ENCODE measurements around the gene ZNF41. TPM values are rescaled to one million over a fixed set of nuclear protein-coding genes. Genes with fewer than 3 reads are reported as not detected.

ZNF41 gene
- total RNA-seq, 2 donors from 2014 or later = 2.9 to 5.6 TPM

- H3K27me3 Mint-ChIP-seq (ENCODE audit: insufficient read depth) = no peaks in the 10 kb centered on the region
- Histone ChIP-seq H3K36me3 (ENCODE audit: control insufficient read depth, insufficient read depth, low read length) (peaks cover 20% of the 10 kb centered on the region), H3K9me3 (ENCODE audit: control insufficient read depth, low read length) (peaks cover 33% of the 10 kb centered on the region), H3K27me3 (ENCODE audit: control insufficient read depth, insufficient read depth, low read length, poor library complexity, severe bottlenecking) (no peaks in the 10 kb centered on the region), H3K4me3 (ENCODE audit: low read length) (no peak overlapping the region), H3K27ac (ENCODE audit: low read depth, low read length) (no peak overlapping the region), H3K4me1 (ENCODE audit: control insufficient read depth, insufficient read depth, low read length) (no peaks in the 10 kb centered on the region), H3K9ac (ENCODE audit: extremely low read depth, low read length, poor library complexity, severe bottlenecking) (no peak overlapping the region)
- H3K4me1 Mint-ChIP-seq = no peaks in the 10 kb centered on the region
- no peak overlapping the region for H3K4me3 Mint-ChIP-seq
- H3K36me3 Mint-ChIP-seq (ENCODE audit: low read depth) = peaks cover 53% of the 10 kb centered on the region
- 96% methylated on average over 3 of the region's 6 CpGs; no CpG with 5 or more reads in 1 of the 2 experiments for WGBS, 2 experiments (ENCODE audit: insufficient coverage in 1 of 2, insufficient read length in 1 of 2)
- no peak overlapping the region for H3K27ac Mint-ChIP-seq
- peaks cover 88% of the 10 kb centered on the region for H3K9me3 Mint-ChIP-seq
- TF ChIP-seq, protein P1, sequence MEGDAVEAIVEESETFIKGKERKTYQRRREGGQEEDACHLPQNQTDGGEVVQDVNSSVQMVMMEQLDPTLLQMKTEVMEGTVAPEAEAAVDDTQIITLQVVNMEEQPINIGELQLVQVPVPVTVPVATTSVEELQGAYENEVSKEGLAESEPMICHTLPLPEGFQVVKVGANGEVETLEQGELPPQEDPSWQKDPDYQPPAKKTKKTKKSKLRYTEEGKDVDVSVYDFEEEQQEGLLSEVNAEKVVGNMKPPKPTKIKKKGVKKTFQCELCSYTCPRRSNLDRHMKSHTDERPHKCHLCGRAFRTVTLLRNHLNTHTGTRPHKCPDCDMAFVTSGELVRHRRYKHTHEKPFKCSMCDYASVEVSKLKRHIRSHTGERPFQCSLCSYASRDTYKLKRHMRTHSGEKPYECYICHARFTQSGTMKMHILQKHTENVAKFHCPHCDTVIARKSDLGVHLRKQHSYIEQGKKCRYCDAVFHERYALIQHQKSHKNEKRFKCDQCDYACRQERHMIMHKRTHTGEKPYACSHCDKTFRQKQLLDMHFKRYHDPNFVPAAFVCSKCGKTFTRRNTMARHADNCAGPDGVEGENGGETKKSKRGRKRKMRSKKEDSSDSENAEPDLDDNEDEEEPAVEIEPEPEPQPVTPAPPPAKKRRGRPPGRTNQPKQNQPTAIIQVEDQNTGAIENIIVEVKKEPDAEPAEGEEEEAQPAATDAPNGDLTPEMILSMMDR (conservative IDR thresholded peaks at IDR 0.05) = no peak
- DNase-seq = no peak
Observed at GRCh38 chrX:47448165-47448806, 34.7 kb downstream of the ZNF41 start.

DNA sequence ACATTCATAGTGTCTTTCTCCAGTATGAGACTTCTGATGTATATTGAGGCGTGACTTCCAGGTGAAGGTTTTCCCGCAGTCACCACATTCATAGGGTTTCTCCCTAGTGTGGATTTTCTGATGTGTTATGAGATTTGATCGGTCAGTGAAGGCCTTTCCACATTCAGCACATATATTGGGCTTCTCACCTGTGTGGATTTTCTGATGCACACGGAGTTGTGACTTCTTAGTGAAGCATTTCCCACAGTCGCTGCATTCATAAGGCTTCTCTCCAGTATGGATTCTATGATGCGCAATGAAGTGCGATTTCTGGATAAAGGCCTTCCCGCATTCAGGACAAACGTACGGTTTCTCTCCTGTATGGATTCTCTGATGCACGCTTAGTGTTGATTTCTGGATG, 35.4 kb downstream of the ZNF41 start:
- Mint-ChIP-seq H3K27ac (no peak overlapping the region), H3K4me1 (no peaks in the 10 kb centered on the region), H3K4me3 (no peak overlapping the region), H3K36me3 (ENCODE audit: low read depth) (peaks cover 50% of the 10 kb centered on the region), H3K27me3 (ENCODE audit: insufficient read depth) (no peaks in the 10 kb centered on the region), H3K9me3 (peaks cover 87% of the 10 kb centered on the region)
- H3K27ac ChIP-seq (ENCODE audit: low read depth, low read length) = no peak overlapping the region
- DNase-seq = no peak
- H3K9me3 ChIP-seq (ENCODE audit: control insufficient read depth, low read length) = peaks cover 33% of the 10 kb centered on the region
- H3K27me3 ChIP-seq (ENCODE audit: control insufficient read depth, insufficient read depth, low read length, poor library complexity, severe bottlenecking) = no peaks in the 10 kb centered on the region
- no peak overlapping the region for H3K9ac ChIP-seq (ENCODE audit: extremely low read depth, low read length, poor library complexity, severe bottlenecking)
- H3K4me1 ChIP-seq (ENCODE audit: control insufficient read depth, insufficient read depth, low read length) = no peaks in the 10 kb centered on the region
- TF ChIP-seq, protein P1 (conservative IDR thresholded peaks at IDR 0.05) = no peak
- WGBS, 2 experiments (ENCODE audit: insufficient coverage in 1 of 2, insufficient read length in 1 of 2) = 95 to 100% methylated on average over 1 to 10 of the region's 11 CpGs
- H3K4me3 ChIP-seq (ENCODE audit: low read length) = no peak overlapping the region
- peaks cover 20% of the 10 kb centered on the region for H3K36me3 ChIP-seq (ENCODE audit: control insufficient read depth, insufficient read depth, low read length)

GRCh38 chrX:47446971-47447370, 36.1 kb downstream of the ZNF41 start:
- Mint-ChIP-seq H3K4me1 (no peaks in the 10 kb centered on the region), H3K4me3 (no peak overlapping the region), H3K27me3 (ENCODE audit: insufficient read depth) (no peaks in the 10 kb centered on the region), H3K9me3 (peaks cover 85% of the 10 kb centered on the region), H3K27ac (no peak overlapping the region), H3K36me3 (ENCODE audit: low read depth) (peaks cover 44% of the 10 kb centered on the region)
- 76 to 92% methylated on average over 2 of the region's 2 CpGs for WGBS, 2 experiments (ENCODE audit: insufficient coverage in 1 of 2, insufficient read length in 1 of 2)
- no peak for DNase-seq
- Histone ChIP-seq H3K9me3 (ENCODE audit: control insufficient read depth, low read length) (peaks cover 33% of the 10 kb centered on the region), H3K36me3 (ENCODE audit: control insufficient read depth, insufficient read depth, low read length) (peaks cover 15% of the 10 kb centered on the region), H3K27me3 (ENCODE audit: control insufficient read depth, insufficient read depth, low read length, poor library complexity, severe bottlenecking) (no peaks in the 10 kb centered on the region), H3K9ac (ENCODE audit: extremely low read depth, low read length, poor library complexity, severe bottlenecking) (no peak overlapping the region), H3K4me1 (ENCODE audit: control insufficient read depth, insufficient read depth, low read length) (no peaks in the 10 kb centered on the region), H3K4me3 (ENCODE audit: low read length) (no peak overlapping the region), H3K27ac (ENCODE audit: low read depth, low read length) (no peak overlapping the region)
- TF ChIP-seq, protein P1 (conservative IDR thresholded peaks at IDR 0.05) = no peak

Data from endodermal cell (in vitro differentiated cells).